Suppressor macrophage treated with lipopolysaccharide for 1 hour (primary cell): ENCODE data around the gene NES.
"Not testable (repeated sequence)": the region's sequence is repeated elsewhere in the genome, so short reads cannot be mapped to it uniquely, and the experiment has no call there.

ENCODE experiments used
- DNase-seq, 3 donors: peaks; one replicate each; pipeline ENCODE4 v3.0.0-alpha.2; 2020 to 2022

Gene NES

DNA sequence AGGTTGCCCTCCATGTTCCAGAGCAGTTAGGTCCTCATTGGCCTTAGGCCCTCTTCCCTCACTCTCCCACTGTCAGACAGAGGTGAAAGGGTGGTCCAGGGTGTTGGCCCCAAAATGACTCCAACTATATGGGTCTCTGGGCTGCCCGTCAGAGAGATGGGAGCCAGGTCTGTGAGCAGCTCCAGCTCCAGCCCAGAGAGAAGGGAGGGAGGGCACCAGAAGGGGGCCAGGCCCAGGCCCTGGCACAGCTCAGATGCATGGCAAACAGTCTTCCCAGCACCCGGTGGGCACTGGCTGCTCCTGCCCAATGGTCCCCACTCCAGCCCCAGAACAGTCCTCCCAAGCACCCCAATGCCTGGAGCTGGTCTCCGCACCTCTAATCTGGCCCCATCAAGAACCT is 33.1 kb downstream of the NES start:
- no peak for DNase-seq

DNA sequence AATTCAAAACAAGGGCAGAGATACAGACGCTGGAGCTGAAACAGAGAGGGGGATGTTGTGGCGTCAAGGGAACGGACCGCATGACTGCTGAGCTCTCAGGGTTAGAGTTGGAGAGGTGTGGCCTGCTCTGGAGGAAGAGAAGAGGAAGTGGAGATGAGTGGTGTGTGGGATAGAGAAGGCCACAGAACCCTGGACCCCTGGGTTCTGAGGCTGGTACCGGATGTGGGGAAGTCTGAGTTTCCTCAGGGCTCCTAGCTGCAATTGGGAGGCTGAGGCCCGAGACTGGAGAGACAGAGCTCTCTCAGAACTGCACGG is 33.5 kb downstream of the NES start:
- peak; percentile 44 to 57 (median 46) for DNase-seq

- DNase-seq, result no peak
Measured at GRCh38 chr1:156643049-156643777, 34.0 kb downstream of the NES start.

DNA sequence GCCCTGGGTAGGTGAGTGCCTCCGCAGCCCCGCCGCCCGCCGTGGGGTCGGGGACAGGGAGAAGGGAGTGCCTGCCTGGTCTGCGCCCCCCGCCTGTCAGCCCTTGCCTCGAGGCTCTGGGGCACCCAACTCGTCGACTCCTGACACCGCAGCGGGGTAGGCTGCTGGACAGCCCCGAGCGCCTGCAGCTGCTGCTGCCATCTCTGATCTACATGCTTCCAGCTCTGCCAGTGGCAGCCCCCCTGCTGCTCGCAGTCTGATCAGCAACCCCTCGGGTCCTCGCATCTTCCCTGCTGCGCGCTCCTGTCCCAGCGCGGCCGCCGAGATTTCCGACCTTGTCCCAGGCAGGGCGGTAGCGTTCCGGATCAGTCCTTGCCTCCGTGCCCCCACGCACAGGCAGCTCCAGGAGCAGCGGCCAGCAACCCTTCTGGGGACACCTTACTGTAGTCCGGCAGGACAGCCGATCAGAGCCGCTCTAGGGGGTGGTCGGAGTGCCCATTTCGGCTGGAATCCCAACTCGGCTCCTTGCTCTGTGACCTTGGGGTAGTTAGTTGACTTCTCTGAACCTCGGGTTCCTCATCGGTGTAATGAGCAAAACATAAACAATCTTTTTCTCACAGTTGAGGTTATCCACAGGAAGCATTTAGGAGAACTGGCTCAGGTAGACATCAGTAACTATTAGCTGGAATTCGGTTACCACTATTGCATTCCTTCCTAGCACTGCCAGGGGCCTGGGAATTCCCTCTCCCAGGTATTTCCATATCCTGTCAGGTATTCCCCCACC is 34.8 kb downstream of the NES start:
- no peak for DNase-seq

GRCh38 chr1:156641761-156642264 is 35.4 kb downstream of the NES start, which contains the start of gene BCAN:
TSS of gene BCAN (plus strand) at chr1:156642117. CDS start at chr1:156646055, 3,938 bp downstream.
- DNase-seq, result peak; percentile 41 to 78 (median 42)

DNA sequence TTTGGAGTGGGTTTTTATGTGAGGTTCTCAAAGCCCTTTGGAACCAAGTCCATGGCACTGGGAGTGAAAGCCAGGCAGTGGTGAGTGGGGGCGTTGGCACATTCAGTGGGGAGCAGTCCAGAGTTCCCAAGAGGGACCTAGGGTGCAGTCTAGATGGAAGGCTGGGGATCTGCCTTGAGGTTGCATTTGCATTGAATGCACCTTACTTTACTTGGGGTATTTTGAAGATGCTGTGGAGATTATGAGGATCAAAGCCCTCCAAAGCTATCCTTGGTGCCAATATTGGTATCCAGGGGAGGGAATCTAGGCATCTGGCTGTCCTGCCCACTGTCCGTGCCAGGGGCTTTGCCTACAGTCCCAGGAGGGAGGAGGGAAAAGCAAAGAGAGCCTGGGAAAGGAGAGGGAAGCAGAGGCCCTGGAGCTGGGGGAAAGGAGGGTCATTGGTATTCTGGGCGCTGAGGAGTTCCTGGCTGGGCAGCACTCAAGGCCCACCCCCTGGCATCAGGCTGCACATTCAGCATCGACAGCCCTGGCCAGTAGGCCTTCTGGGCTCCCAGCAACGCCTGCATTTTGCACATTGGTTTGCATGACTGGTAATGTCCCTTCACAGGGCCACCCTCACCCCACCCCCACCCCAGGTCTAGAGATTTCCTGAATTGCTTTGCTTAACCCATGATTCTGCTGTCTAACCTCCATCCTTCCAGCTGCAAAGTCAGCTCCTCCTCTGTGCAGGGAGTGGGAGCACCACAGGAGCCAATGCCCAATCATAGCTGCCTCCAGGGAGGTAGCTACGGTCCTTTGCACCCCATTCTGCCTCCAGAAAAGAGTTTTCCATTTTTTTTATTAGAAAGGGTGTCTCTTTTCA is 36.1 kb downstream of the NES start:
- no peak for DNase-seq

GRCh38 chr1:156639601-156640101 is 37.6 kb downstream of the NES start:
- DNase-seq, result no peak

- DNase-seq, result no peak
Measured at GRCh38 chr1:156638189-156638985, 38.8 kb downstream of the NES start.

DNA sequence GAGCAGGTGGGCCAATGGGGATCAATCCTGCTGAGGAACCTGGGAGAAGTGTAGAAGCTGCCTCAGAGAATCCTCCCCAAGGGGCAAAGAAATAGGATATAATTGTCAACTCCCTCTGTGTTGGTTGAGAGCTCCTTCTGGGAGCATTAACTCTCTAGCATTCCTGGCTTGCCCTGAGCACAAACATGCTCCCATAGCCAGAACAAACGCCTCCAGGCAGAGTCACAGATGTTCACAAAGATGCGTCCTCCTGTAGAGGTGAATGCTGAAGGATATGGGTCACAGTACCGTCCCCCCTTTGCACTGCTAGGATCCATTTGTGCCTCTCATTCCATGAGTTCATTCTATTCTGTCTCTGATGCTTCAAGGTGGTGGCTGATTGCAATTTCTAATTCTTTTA is 44.9 kb downstream of the NES start:
- no peak for DNase-seq

DNA sequence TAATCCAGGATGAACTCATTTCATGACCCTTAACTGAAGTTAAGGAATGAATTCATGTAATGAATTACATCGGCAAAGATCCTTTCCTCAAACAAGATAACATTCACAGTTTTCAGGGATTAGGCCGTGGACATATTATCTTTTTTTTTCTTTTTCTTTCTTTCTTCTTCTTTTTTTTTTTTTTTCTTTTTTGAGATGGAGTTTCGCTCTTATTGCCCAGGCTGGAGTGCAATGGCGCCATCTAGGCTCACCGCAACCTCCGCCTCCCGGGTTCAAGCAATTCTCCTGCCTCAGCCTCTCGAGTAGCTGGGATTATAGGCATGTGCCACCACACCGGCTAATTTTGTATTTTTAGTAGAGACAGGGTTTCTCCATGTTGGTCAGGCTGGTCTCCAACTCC is 46.1 kb downstream of the NES start:
- not testable (repeated sequence) for DNase-seq

- no peak for DNase-seq
Measured at GRCh38 chr1:156629823-156630449, 47.3 kb downstream of the NES start.

GRCh38 chr1:156627313-156627880 is 49.8 kb downstream of the NES start:
- peak; percentile 67 to 76 (median 76) for DNase-seq

GRCh38 chr1:156626079-156626438 is 51.1 kb downstream of the NES start:
- no peak for DNase-seq

- DNase-seq, result peak; percentile 72 to 84 (median 76)
Measured at GRCh38 chr1:156625436-156626078, 51.6 kb downstream of the NES start.

DNA sequence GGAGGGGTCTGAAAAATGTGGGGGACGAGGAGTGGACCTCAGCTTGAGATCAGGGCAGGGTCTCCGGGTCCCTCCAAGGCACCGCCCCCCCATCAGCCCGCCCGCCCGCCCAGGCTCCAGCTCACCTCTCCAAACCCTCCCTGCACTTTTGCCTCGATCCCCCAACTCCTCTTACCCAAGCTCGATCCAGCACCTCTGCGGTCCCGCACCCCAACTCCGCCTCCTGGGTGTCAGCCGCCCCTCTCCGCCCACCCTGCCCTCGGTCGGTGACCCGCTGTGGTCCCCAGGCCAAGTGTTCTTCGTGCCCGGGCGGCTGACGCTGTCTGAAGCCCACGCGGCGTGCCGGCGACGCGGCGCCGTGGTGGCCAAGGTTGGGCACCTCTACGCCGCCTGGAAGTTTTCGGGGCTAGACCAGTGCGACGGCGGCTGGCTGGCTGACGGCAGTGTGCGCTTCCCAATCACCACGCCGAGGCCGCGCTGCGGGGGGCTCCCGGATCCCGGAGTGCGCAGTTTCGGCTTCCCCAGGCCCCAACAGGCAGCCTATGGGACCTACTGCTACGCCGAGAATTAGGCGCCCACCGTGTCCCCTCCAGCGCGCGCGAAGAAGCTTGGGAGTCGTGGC is 52.3 kb downstream of the NES start:
- DNase-seq, result peak in 1 of 3 donors; percentile 25

- DNase-seq, result peak; percentile 63 to 82 (median 71)
Measured at GRCh38 chr1:156623946-156624813, 53.0 kb downstream of the NES start.

- no peak for DNase-seq
Measured at GRCh38 chr1:156622581-156623297, 54.5 kb downstream of the NES start.

- DNase-seq, result no peak
Measured at GRCh38 chr1:156619582-156619955, 57.6 kb downstream of the NES start.
